Measurements from ENCODE around the gene SLC25A28.

The SLC25A28 gene

DNA sequence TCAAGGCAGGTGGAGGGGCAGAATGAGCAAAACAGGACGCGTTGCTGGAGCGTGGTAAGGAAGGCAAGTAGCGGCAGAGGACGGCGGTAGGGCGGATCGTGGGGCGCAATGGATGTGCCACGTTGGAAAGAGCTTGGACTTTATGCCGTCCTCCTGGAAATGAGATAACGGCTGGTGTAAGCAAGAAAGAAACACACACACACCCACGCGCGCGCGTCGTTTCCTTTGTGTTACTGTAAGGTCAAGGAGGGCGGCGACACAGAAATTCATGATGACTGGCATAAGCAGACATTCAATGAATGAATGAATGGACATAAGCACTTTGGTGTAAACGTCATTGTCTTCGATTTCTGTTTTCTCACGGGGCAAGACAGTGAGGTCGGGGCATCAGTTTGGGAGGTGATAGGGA is 38.4 kb upstream of the SLC25A28 start:
- H3K79me1 ChIP-seq (ENCODE audit: low read depth, low read length) = peaks cover 2% of the 10 kb centered on the region
- H3K9me3 ChIP-seq (replicated peaks in 1 of 2; ENCODE audit: control insufficient read depth in 2 of 2, insufficient read depth in 1 of 2, low read depth in 1 of 2, low read length in 2 of 2) = no peaks in the 10 kb centered on the region
- H2AK5ac ChIP-seq (ENCODE audit: low read depth, low read length) = no peak overlapping the region
- no CpG with 5 or more reads among the region's 24 CpGs for WGBS, 2 donors (ENCODE audit: extremely low coverage in 2 of 2, insufficient read length in 2 of 2, insufficient replicate concordance in 1 of 2)
- H2AFZ ChIP-seq (ENCODE audit: low read length) = peak overlapping the region; percentile 99
- H4K91ac ChIP-seq (ENCODE audit: low read depth, low read length, poor library complexity) = no peak overlapping the region
- H2BK120ac ChIP-seq (ENCODE audit: low read depth, low read length) = no peak overlapping the region
- H3K27ac ChIP-seq (replicated peaks; ENCODE audit: low read length) = no peak overlapping the region
- H3K18ac ChIP-seq (ENCODE audit: low read length) = peak overlapping the region; percentile 54
- peak overlapping the region; percentile 54 for H3K4me2 ChIP-seq (ENCODE audit: insufficient read depth, low read length, poor library complexity, severe bottlenecking)
- peaks cover 0 to 14% (median 0%) of the 10 kb centered on the region in 3 experiments for H3K27me3 ChIP-seq (ENCODE audit: control insufficient read depth in 3 of 3, insufficient read depth in 3 of 3, low read depth in 1 of 3, low read length in 3 of 3)
- peak overlapping the region; percentile 22 for H3K23ac ChIP-seq (ENCODE audit: low read depth, low read length, poor library complexity)
- no peak overlapping the region for H3K4ac ChIP-seq (ENCODE audit: low read length)
- H3K4me3 ChIP-seq (ENCODE audit: low read length in 2 of 2) = peak overlapping the region; percentile 86 to 89
- DNase-seq (ENCODE audit: low spot score) = peak; percentile 23
- no peak overlapping the region for H2BK12ac ChIP-seq (ENCODE audit: low read length)
- no peak overlapping the region for H4K8ac ChIP-seq (ENCODE audit: low read depth, low read length)
- H3K36me3 ChIP-seq (replicated peaks in 1 of 2; ENCODE audit: control insufficient read depth in 2 of 2, insufficient read depth in 2 of 2, low read length in 2 of 2) = peaks cover 7 to 23% of the 10 kb centered on the region in 2 donors
- H2BK15ac ChIP-seq (ENCODE audit: low read length) = no peak overlapping the region
- H3K9ac ChIP-seq (ENCODE audit: low read depth, low read length, poor library complexity) = no peak overlapping the region
- no peak overlapping the region for H2BK5ac ChIP-seq (ENCODE audit: low read length)
- no peak overlapping the region for H3K14ac ChIP-seq (ENCODE audit: low read length)
- peaks cover 4 to 6% of the 10 kb centered on the region in 2 donors for H3K4me1 ChIP-seq (ENCODE audit: control insufficient read depth in 2 of 2, insufficient read depth in 1 of 2, low read depth in 1 of 2, low read length in 2 of 2)

DNA sequence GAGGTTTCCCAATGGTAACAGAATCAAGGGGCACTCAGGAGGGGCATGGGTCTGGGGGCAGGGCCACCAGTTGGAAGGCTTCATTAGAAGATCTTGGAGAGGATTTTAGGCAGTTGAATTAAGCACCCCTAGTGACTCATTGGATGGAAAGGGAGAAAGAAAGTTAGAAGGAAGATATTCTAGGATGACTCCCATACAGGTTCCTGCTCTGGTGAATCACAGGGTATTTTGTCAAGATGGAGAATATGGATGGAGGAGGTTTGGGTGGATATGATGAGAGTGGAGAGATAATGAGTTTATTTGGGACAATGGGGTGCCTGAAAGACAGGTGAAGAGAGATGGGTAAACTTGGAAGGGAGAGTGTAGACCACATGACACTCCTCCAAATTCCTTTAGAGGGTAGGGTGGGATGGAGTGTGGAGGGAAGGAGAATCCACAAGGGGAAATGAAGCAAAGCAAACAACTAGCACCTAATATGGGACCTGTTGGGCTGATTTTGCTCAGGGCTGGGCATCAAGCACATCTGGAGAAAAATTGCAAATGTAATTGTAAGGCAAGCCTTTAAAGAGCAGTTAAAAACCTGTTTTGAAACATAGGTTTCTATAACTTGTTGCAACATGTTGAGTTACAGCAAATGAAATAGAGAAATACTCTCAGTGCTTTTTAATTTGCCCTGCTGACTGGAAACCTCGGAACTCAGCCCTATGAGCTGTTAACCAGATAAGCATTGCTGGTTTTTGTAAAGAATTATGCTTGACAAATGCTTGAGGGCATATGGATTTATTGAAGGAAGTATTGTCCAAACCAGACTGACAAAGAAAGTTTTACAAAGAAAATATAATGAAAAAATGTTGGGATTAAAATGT is 36.2 kb upstream of the SLC25A28 start:
- H2AFZ ChIP-seq (ENCODE audit: low read length) = no peak overlapping the region
- H3K14ac ChIP-seq (ENCODE audit: low read length) = no peak overlapping the region
- H3K23ac ChIP-seq (ENCODE audit: low read depth, low read length, poor library complexity) = no peak overlapping the region
- no peak overlapping the region for H3K4ac ChIP-seq (ENCODE audit: low read length)
- no peak overlapping the region for H4K91ac ChIP-seq (ENCODE audit: low read depth, low read length, poor library complexity)
- H3K9me3 ChIP-seq (replicated peaks in 1 of 2; ENCODE audit: control insufficient read depth in 2 of 2, insufficient read depth in 1 of 2, low read depth in 1 of 2, low read length in 2 of 2) = no peaks in the 10 kb centered on the region
- H3K27ac ChIP-seq (replicated peaks; ENCODE audit: low read length) = no peak overlapping the region
- no peak overlapping the region for H3K4me2 ChIP-seq (ENCODE audit: insufficient read depth, low read length, poor library complexity, severe bottlenecking)
- peaks cover 2% of the 10 kb centered on the region for H3K79me1 ChIP-seq (ENCODE audit: low read depth, low read length)
- H3K18ac ChIP-seq (ENCODE audit: low read length) = no peak overlapping the region
- H3K4me1 ChIP-seq (ENCODE audit: control insufficient read depth in 2 of 2, insufficient read depth in 1 of 2, low read depth in 1 of 2, low read length in 2 of 2) = peaks cover 4 to 6% of the 10 kb centered on the region in 2 donors
- peaks cover 0 to 14% (median 0%) of the 10 kb centered on the region in 3 experiments for H3K27me3 ChIP-seq (ENCODE audit: control insufficient read depth in 3 of 3, insufficient read depth in 3 of 3, low read depth in 1 of 3, low read length in 3 of 3)
- H2BK12ac ChIP-seq (ENCODE audit: low read length) = no peak overlapping the region
- H3K9ac ChIP-seq (ENCODE audit: low read depth, low read length, poor library complexity) = no peak overlapping the region
- no peak overlapping the region for H2BK120ac ChIP-seq (ENCODE audit: low read depth, low read length)
- no peak overlapping the region for H4K8ac ChIP-seq (ENCODE audit: low read depth, low read length)
- peaks cover 2 to 3% of the 10 kb centered on the region in 2 donors for H3K36me3 ChIP-seq (replicated peaks in 1 of 2; ENCODE audit: control insufficient read depth in 2 of 2, insufficient read depth in 2 of 2, low read length in 2 of 2)
- no peak overlapping the region for H2AK5ac ChIP-seq (ENCODE audit: low read depth, low read length)
- no peak overlapping the region for H2BK15ac ChIP-seq (ENCODE audit: low read length)
- no peak for DNase-seq (ENCODE audit: low spot score)
- H2BK5ac ChIP-seq (ENCODE audit: low read length) = no peak overlapping the region
- WGBS, 2 donors (ENCODE audit: extremely low coverage in 2 of 2, insufficient read length in 2 of 2, insufficient replicate concordance in 1 of 2) = no CpG with 5 or more reads among the region's 1 CpG
- H3K4me3 ChIP-seq (ENCODE audit: low read length in 2 of 2) = no peak overlapping the region

DNA sequence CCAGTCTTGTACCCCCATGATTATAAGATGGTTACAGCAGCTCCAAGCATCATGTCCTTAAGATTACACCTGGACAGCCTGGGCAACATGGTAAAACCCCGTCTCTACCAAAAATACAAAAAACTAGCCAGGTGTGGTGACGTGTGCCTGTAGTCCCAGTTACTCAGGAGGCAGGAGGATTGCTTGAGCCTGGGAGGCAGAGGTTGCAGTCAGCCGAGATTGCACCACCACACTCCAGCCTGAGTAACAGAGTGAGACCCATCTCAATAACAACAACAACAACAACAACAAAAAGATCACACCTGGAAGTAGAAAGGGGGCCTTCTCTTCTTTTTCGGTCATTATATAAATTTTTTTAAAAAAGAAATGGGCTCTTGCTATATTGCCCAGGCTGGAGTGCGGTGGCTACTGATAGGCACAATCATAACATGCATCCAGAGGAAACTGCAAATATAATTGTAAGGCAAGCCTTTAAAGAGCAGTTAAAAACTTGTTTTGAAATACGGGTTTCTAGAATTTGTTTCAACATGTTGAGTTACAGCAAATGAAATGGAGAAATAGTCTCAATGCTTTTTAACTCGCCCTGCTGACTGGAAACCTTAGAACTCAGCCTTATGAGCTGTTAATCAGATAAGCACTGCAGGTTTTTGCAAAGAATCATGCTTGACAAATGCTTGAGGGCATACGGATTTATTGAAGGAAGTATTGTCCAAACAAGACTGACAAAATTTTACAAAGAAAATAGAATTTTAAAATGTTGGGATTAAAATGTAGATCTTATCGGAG is 34.3 kb upstream of the SLC25A28 start:
- no peaks in the 10 kb centered on the region for H3K9me3 ChIP-seq (replicated peaks in 1 of 2; ENCODE audit: control insufficient read depth in 2 of 2, insufficient read depth in 1 of 2, low read depth in 1 of 2, low read length in 2 of 2)
- no peak overlapping the region for H3K9ac ChIP-seq (ENCODE audit: low read depth, low read length, poor library complexity)
- H3K79me1 ChIP-seq (ENCODE audit: low read depth, low read length) = no peaks in the 10 kb centered on the region
- no peak overlapping the region for H3K14ac ChIP-seq (ENCODE audit: low read length)
- H3K4me3 ChIP-seq (ENCODE audit: low read length in 2 of 2) = no peak overlapping the region
- no peak overlapping the region for H4K8ac ChIP-seq (ENCODE audit: low read depth, low read length)
- H3K4ac ChIP-seq (ENCODE audit: low read length) = no peak overlapping the region
- no peak overlapping the region for H3K23ac ChIP-seq (ENCODE audit: low read depth, low read length, poor library complexity)
- H2BK5ac ChIP-seq (ENCODE audit: low read length) = no peak overlapping the region
- H3K36me3 ChIP-seq (replicated peaks in 1 of 2; ENCODE audit: control insufficient read depth in 2 of 2, insufficient read depth in 2 of 2, low read length in 2 of 2) = no peaks in the 10 kb centered on the region
- no peak overlapping the region for H3K4me2 ChIP-seq (ENCODE audit: insufficient read depth, low read length, poor library complexity, severe bottlenecking)
- no CpG with 5 or more reads among the region's 9 CpGs for WGBS, 2 donors (ENCODE audit: extremely low coverage in 2 of 2, insufficient read length in 2 of 2, insufficient replicate concordance in 1 of 2)
- peaks cover 1 to 2% of the 10 kb centered on the region in 2 donors for H3K4me1 ChIP-seq (ENCODE audit: control insufficient read depth in 2 of 2, insufficient read depth in 1 of 2, low read depth in 1 of 2, low read length in 2 of 2)
- DNase-seq (ENCODE audit: low spot score) = no peak
- no peak overlapping the region for H2AK5ac ChIP-seq (ENCODE audit: low read depth, low read length)
- H3K18ac ChIP-seq (ENCODE audit: low read length) = no peak overlapping the region
- peaks cover 0 to 14% (median 0%) of the 10 kb centered on the region in 3 experiments for H3K27me3 ChIP-seq (ENCODE audit: control insufficient read depth in 3 of 3, insufficient read depth in 3 of 3, low read depth in 1 of 3, low read length in 3 of 3)
- no peak overlapping the region for H3K27ac ChIP-seq (replicated peaks; ENCODE audit: low read length)
- H2BK120ac ChIP-seq (ENCODE audit: low read depth, low read length) = no peak overlapping the region
- no peak overlapping the region for H4K91ac ChIP-seq (ENCODE audit: low read depth, low read length, poor library complexity)
- H2AFZ ChIP-seq (ENCODE audit: low read length) = no peak overlapping the region
- no peak overlapping the region for H2BK12ac ChIP-seq (ENCODE audit: low read length)
- H2BK15ac ChIP-seq (ENCODE audit: low read length) = no peak overlapping the region

All from neuronal stem cell (in vitro differentiated cells).